GM12878 (cell line): ENCODE data around the gene B3GAT1. TPM values are rescaled to one million over a fixed set of nuclear protein-coding genes. Genes with fewer than 3 reads are reported as not detected.

Experiments
- ATAC-seq: fragments of 200-7000 bp; cut with Tn5 transposase; 3 replicates; pipeline ENCODE4 v1.9.1; 2020; ENCODE audit warnings: mild to moderate bottlenecking, moderate library complexity
- BruUV-seq: library from RNA; stranded (reverse); fragments of 400-500 nt; replicated peaks from 2 replicates; lab custom pipeline; 2021; lab: Mats Ljungman, UMichigan
- CTCF ChIA-PET: fragments of 300-600 bp; sonication (Branson Sonifier 250); formaldehyde crosslinking; extraction: SDS; loops from one replicate; lab custom pipeline; 2021; ENCODE audit warnings: inconsistent platforms; lab: Yijun Ruan, JAX
- POLR2A ChIA-PET: fragments of 350-600 bp; formaldehyde crosslinking; extraction: SDS; loops from one replicate; lab custom pipeline; 2021; ENCODE audit warnings: inconsistent platforms; lab: Charles Lee
- RAD21 ChIA-PET: fragments of 300-600 bp; sonication (Branson Sonifier 250); formaldehyde crosslinking; loops from one replicate; lab custom pipeline; 2023; ENCODE audit warnings: antibody characterized with exemption; ENCODE audit not compliant: unreplicated experiment; lab: Charles Lee
- SMC1A ChIA-PET: fragments of 300-600 bp; sonication (Branson Sonifier 250); formaldehyde crosslinking; loops from one replicate; lab custom pipeline; 2023; ENCODE audit not compliant: unreplicated experiment, uncharacterized antibody; lab: Charles Lee
- DNase-seq: peaks from one replicate; pipeline ENCODE4 v3.0.0-alpha.2; 2011; ENCODE audit warnings: low read depth, low spot score
- FAIRE-seq: peaks from 3 replicates; lab custom pipeline; 2011; peaks lifted over from hg19 to GRCh38; lab: Jason Lieb, UNC
- H2AFZ ChIP-seq: 2 replicates; pipeline ENCODE4 v1.6.0; 2011; ENCODE audit warnings: low read depth, low read length, control low read depth; ENCODE audit not compliant: control insufficient read depth
- H3K27ac ChIP-seq: 2 replicates; pipeline ENCODE4 v1.5.1; 2011; ENCODE audit warnings: control low read depth; ENCODE audit not compliant: control insufficient read depth, insufficient read depth
- H3K27me3 ChIP-seq, 2 experiments: replicated peaks in 1 of 2; 2 replicates each; pipeline versions ENCODE4 v1.6.0 to v1.6.1; 2011; ENCODE audit warnings: low read length in 1 of 2; ENCODE audit not compliant: control insufficient read depth in 2 of 2, insufficient read depth in 2 of 2
- H3K36me3 ChIP-seq, 2 experiments: 2 replicates each; pipeline ENCODE4 v1.5.1; 2011; ENCODE audit warnings: low read length in 1 of 2; ENCODE audit not compliant: control insufficient read depth in 2 of 2, insufficient read depth in 2 of 2
- H3K4me1 ChIP-seq: 2 replicates; pipeline ENCODE4 v1.6.1; 2011; ENCODE audit warnings: mild to moderate bottlenecking, low read length, moderate library complexity, mixed read lengths; ENCODE audit not compliant: control insufficient read depth, insufficient read depth
- H3K4me2 ChIP-seq: 2 replicates; pipeline ENCODE4 v1.6.0; 2011; ENCODE audit warnings: control low read depth; ENCODE audit not compliant: control insufficient read depth, insufficient read depth
- H3K4me3 ChIP-seq: fragments of 200-600 bp; sonication (generic); 2 replicates; pipeline ENCODE4 v1.5.1; 2016
- H3K79me2 ChIP-seq: 2 replicates; pipeline ENCODE4 v1.6.0; 2011; ENCODE audit warnings: low read length; ENCODE audit not compliant: control insufficient read depth, insufficient read depth
- H3K9ac ChIP-seq: 2 replicates; pipeline ENCODE4 v1.8.0; 2011; ENCODE audit warnings: low read length, control low read depth, mixed read lengths; ENCODE audit not compliant: control insufficient read depth, insufficient read depth
- H3K9me3 ChIP-seq: replicated peaks from 3 replicates; pipeline ENCODE4 v1.5.1; 2011; ENCODE audit warnings: mild to moderate bottlenecking, low read length; ENCODE audit not compliant: control insufficient read depth, insufficient read depth
- H4K20me1 ChIP-seq: 2 replicates; pipeline ENCODE4 v1.6.0; 2011; ENCODE audit not compliant: control insufficient read depth, insufficient read depth
- ATF3 ChIP-seq: IDR thresholded peaks from 2 replicates; pipeline ENCODE4 v1.6.1; 2011; ENCODE audit warnings: low read depth, mild to moderate bottlenecking, low read length, moderate library complexity, borderline replicate concordance; ENCODE audit errors: extremely low read depth
- LARP7 ChIP-seq: fragments of 450-650 bp; IDR thresholded peaks from 2 replicates; pipeline ENCODE4 v1.6.1; 2017; ENCODE audit warnings: mild to moderate bottlenecking
- MTA2 ChIP-seq: fragments of 450-650 bp; IDR thresholded peaks from 2 replicates; pipeline ENCODE4 v1.6.1; 2016; ENCODE audit warnings: low read depth, mild to moderate bottlenecking, moderate library complexity
- NFYA ChIP-seq: IDR thresholded peaks from 2 replicates; pipeline ENCODE4 v1.6.1; 2011; ENCODE audit warnings: low read depth, mild to moderate bottlenecking, low read length, improper control_type of control experiment, borderline replicate concordance
- POLR2AphosphoS5 ChIP-seq: IDR thresholded peaks from 2 replicates; pipeline ENCODE4 v1.6.1; 2011; ENCODE audit warnings: mild to moderate bottlenecking, low read length, inconsistent platforms
- TCF7 ChIP-seq: IDR thresholded peaks from 2 replicates; pipeline ENCODE4 v1.6.1; 2014; ENCODE audit warnings: antibody characterized with exemption, borderline replicate concordance
- WGBS: methylation state at CpG from one replicate; pipeline ENCODE4 v1.1.6; 2016; ENCODE audit warnings: low lambda C conversion rate; ENCODE audit not compliant: insufficient replicate concordance, insufficient coverage; ENCODE audit errors: missing lambda C conversion rate; 5-methylcytosine and 5-hydroxymethylcytosine counted together
- in situ Hi-C: fragments of 300-500 bp; cut with MboI; formaldehyde crosslinking; loops from 9 replicates; pipeline ENCODE4 v1.14.3; 2018; ENCODE audit warnings: mixed read lengths
- intact Hi-C: fragments of 100-400 bp; cut with micrococcal nuclease; formaldehyde crosslinking; loops from one replicate; pipeline ENCODE4 v1.14.2; 2022; ENCODE audit not compliant: unreplicated experiment
- polyA plus RNA-seq, 11 experiments: library from polyadenylated mRNA; depleted of rRNA in 4 of 11; unstranded in 6 of 11; stranded (reverse) in 5 of 11; fragments of >200 nt; fragmentation: Nextera tagmentation in 4 of 11; fragmentation: Illumina TruSeq in 1 of 11; extraction: Ambion mirVana in 4 of 11; extraction: Trizol in 1 of 11; gene quantifications; 1 replicate in 1 of 11; 2 replicates in 10 of 11; pipeline versions ENCODE4 v1.2.1 to v1.2.3, GENCODE V29; 2011 to 2016; ENCODE audit warnings: inconsistent platforms in 2 of 11, missing spikeins in 2 of 11, low read depth in 1 of 11
- total RNA-seq, 4 experiments: library from RNA; depleted of rRNA in 3 of 4; stranded (reverse); fragments of >200 nt in 3 of 4; fragmentation: Illumina TruSeq in 1 of 4; extraction: Trizol in 1 of 4; gene quantifications; 2 replicates each; pipeline versions ENCODE4 v1.2.1 to v1.2.3, GENCODE V29; 2013 to 2021
- TF ChIP-seq, protein P1 (sequence below): fragments of 450-650 bp; IDR thresholded peaks from 2 replicates; pipeline ENCODE4 v1.6.1; 2016; ENCODE audit warnings: mild to moderate bottlenecking
- TF ChIP-seq, protein P2 (sequence below): fragments of 450-650 bp; IDR thresholded peaks from 2 replicates; pipeline ENCODE4 v1.6.1; 2017; ENCODE audit warnings: low read depth, mild to moderate bottlenecking, moderate library complexity

The B3GAT1 gene
- total and polyA plus RNA-seq, 10 of the 15 experiments (the other 5 are each of a cell fraction or from before 2014, with no cell fraction given), result 0.05 TPM; not detected in 9

DNA sequence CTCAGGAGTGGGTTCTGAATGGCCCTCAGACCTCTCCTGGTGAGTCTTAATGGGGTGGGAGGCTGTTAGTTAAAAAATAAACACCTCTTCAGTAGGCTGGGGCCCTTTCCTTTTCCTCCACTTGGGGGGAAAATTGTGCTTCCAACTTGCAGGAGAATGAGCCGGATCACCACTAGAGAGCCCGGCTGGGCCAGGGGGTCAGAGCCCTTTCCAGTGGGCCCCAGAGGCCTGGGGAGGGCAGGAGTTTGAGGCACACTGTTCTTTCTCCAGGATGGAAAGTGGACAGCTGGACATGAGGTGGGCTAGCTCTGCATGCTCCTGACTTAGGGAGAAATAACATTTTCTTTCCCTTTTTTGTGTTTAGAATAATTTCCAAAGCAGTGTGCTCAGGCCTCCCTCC lies 32.8 kb downstream of the B3GAT1 start:
- no peaks in the 10 kb centered on the region for H3K36me3 ChIP-seq
- 14% methylated on average over 2 of the region's 2 CpGs for WGBS
- ChIA-PET RAD21 (no interaction called here), POLR2A (no interaction called here), CTCF (no interaction called here), SMC1A (no interaction called here)
- no peak overlapping the region for H2AFZ ChIP-seq
- in situ Hi-C loops, result no loop called here
- H3K79me2 ChIP-seq, result no peaks in the 10 kb centered on the region
- ATAC-seq, result no peak
- no TSS peak for BruUV-seq
- FAIRE-seq, result no peak
- no peak overlapping the region for H3K27ac ChIP-seq
- H3K9me3 ChIP-seq, result no peaks in the 10 kb centered on the region; the same call in 2 of the 3 replicates
- intact Hi-C loops, result no loop called here
- H3K27me3 ChIP-seq, result peaks cover 0 to 2% of the 10 kb centered on the region in 2 experiments; a peak in 3 of 4 replicates
- no peak overlapping the region for H3K4me3 ChIP-seq
- no peaks in the 10 kb centered on the region for H4K20me1 ChIP-seq
- no peak overlapping the region for H3K4me2 ChIP-seq
- H3K9ac ChIP-seq, result no peak overlapping the region
- no peaks in the 10 kb centered on the region for H3K4me1 ChIP-seq
- no peak for TF ChIP-seq MTA2
- TF ChIP-seq, protein P1, sequence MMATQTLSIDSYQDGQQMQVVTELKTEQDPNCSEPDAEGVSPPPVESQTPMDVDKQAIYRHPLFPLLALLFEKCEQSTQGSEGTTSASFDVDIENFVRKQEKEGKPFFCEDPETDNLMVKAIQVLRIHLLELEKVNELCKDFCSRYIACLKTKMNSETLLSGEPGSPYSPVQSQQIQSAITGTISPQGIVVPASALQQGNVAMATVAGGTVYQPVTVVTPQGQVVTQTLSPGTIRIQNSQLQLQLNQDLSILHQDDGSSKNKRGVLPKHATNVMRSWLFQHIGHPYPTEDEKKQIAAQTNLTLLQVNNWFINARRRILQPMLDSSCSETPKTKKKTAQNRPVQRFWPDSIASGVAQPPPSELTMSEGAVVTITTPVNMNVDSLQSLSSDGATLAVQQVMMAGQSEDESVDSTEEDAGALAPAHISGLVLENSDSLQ, result no peak
- TF ChIP-seq ATF3, result no peak
- no peak for TF ChIP-seq NFYA
- TF ChIP-seq LARP7, result no peak
- TF ChIP-seq TCF7, result no peak
- no peak for TF ChIP-seq POLR2AphosphoS5
- TF ChIP-seq, protein P2, sequence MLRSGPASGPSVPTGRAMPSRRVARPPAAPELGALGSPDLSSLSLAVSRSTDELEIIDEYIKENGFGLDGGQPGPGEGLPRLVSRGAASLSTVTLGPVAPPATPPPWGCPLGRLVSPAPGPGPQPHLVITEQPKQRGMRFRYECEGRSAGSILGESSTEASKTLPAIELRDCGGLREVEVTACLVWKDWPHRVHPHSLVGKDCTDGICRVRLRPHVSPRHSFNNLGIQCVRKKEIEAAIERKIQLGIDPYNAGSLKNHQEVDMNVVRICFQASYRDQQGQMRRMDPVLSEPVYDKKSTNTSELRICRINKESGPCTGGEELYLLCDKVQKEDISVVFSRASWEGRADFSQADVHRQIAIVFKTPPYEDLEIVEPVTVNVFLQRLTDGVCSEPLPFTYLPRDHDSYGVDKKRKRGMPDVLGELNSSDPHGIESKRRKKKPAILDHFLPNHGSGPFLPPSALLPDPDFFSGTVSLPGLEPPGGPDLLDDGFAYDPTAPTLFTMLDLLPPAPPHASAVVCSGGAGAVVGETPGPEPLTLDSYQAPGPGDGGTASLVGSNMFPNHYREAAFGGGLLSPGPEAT, result no peak
- TF ChIP-seq, all 136 proteins: peak for 0
- DNase-seq, result no peak
